Cerebellar cortex (tissue), 1 donor: ENCODE data around the gene NSUN3.
"Not testable (repeated sequence)": the region's sequence is repeated elsewhere in the genome, so short reads cannot be mapped to it uniquely, and the experiment has no call there.

Source experiments
- DNase-seq: peaks from one replicate; pipeline ENCODE4 v3.0.0-alpha.2; 2015; ENCODE audit warnings: low spot score

The NSUN3 gene

DNA sequence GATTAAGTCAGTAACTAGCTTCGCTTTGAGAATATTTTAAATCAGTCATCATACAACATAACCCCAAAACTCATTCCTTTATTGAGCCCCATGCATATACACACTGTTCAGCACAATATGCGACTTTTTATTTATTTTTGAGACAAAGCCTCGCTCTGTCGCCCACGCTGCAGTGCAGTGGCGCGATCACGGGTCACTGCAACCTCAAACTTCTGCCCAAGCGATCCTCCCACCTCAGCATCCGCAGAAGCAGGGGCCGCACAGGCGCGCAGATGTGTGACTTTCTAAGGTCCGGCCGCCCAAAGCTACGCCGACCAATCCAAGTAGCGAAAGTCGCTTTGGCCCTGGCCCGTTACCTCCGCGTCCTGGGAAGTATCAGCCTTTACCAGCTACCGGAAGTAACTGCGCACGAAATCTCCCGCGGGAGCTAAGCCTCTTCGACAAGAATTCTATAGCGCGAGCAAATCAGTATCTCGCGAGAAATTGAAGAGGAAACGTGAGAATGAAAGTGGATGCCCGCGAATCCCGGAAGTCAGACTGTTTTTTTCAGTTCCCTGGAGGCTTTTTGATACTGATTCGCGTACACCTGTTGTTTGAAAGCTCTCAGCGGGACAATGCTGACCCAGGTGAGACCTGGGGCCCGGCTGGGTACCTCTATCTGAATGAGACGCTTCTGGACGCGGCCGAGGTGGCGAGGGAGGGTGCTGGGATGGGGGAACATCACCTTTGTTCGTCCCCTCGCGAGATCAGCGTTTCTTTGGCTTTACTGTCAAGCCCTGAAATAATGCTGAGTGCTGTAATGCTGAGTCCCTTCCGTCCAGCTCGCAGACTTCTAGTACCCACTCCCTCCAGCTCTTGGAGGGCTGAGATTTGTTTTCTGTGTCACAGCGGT, at the start of gene NSUN3, which contains the start of gene DHFR2:
Gene NSUN3, plus strand, starts transcription at position 549 of the 892 bp plus-strand sequence. Its CDS starts 66 bp downstream, at position 615.
Gene DHFR2, minus strand, starts transcription at position 404 of the 892 bp plus-strand sequence. CDS start 1,405 bp downstream, outside the sequence.
- DNase-seq: peak; percentile 96

GRCh38 chr3:94015025-94015424, 47.8 kb upstream of the NSUN3 start:
- DNase-seq: no peak

DNA sequence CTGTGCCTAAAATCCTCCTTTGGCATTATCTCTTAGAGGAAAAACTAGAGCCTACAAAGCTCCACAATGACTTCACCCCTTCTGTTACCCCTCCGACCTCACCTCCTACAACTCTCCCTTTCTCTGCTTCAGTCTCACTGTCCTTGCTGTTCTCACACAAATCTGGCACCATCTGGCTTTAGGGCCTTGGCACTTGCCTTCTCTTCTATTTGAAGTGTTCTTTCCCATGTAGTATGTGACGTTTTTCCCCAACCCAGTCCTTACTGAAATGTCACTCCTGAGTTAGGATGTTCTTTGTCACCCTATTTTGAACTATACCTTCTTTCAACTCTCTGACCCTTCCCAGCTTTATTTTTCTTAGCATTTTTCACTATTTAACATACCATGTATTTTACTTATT, 43.2 kb upstream of the NSUN3 start:
- no peak for DNase-seq

DNA sequence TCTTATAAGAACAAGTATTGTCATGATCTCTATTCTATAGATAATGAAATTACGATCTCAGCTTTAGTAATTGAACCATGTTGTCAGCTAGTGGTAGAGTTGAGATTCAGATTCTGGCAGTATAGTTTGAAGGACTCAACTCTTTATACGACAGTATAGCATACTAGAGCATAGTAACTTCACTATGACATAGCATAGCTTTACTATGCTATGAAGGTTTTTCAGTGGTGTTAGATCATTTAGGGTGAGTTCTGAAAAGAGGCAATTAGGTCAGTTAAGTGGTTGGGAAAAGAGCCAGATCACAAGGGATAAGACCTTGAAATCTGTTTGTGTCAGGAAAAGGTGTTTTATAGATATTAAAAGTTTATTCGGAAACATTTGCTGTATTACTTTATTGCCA, 42.6 kb upstream of the NSUN3 start:
- no peak for DNase-seq

- DNase-seq: no peak
Observed at GRCh38 chr3:94024385-94024784, 38.5 kb upstream of the NSUN3 start.

- DNase-seq: no peak
Observed at GRCh38 chr3:94026623-94027022, 36.2 kb upstream of the NSUN3 start.

GRCh38 chr3:94028093-94028837, 34.6 kb upstream of the NSUN3 start, which contains the start of gene STX19:
TSS of gene STX19 (minus strand) at chr3:94028597. CDS start at chr3:94015269, 13,328 bp downstream.
- DNase-seq: no peak

GRCh38 chr3:94036909-94037507, 25.9 kb upstream of the NSUN3 start:
- peak; percentile 20 for DNase-seq

DNA sequence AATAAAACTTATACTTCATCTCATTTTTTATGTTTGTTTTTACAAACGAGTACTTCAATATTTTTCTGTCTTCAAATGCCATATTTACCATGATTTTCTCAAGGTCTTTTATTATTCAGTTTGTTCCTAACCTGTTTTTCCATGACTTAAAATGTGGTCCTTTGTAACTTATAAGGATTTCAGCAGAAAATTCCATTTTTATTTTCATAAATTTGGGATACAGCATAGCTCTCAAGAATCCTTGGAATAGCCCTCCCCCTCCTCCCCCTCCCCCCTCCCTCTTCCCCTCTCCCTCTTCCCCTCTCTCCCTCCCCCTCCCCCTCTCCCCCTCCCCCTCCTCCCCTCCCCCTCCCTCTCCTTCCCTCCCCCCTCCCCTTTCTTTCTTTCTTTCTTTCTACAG, 19.6 kb upstream of the NSUN3 start:
- DNase-seq: no peak

DNA sequence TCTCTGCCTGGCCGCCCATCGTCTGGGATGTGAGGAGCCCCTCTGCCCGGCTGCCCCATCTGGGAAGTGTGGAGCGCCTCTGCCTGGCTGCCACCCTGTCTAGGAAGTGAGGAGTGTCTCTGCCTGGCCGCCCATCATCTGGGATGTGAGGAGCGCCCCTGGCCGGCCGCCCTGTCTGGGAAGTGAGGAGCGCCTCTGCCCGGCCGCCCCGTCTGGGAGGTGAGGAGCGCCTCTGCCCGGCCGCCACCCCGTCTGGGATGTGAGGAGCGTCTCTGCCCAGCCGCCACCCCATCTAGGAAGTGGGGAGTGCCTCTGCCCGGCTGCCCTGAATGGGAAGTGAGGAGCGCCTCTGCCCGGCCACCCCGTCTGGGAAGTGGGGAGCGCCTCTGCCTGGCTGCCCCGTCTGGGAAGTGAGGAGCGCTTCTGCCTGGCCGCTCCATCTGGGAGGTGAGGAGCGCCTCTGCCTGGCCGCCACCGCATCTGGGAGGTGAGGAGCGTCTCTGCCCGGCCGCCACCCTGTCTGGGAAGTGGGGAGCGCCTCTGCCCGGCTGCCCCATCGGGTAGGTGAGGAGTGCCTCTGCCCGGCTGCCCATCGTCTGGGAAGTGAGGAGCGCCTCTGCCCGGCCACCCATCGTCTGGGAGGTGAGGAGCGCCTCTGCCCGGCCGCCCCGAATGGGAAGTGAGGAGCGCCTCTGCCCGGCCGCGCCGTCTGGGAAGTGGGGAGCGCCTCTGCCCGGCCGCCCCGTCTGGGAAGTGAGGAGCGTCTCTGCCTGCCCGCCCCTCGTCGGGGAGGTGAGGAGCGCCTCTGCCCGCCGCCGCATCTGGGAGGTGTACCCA, 18.5 kb upstream of the NSUN3 start:
- not testable (repeated sequence) for DNase-seq

DNA sequence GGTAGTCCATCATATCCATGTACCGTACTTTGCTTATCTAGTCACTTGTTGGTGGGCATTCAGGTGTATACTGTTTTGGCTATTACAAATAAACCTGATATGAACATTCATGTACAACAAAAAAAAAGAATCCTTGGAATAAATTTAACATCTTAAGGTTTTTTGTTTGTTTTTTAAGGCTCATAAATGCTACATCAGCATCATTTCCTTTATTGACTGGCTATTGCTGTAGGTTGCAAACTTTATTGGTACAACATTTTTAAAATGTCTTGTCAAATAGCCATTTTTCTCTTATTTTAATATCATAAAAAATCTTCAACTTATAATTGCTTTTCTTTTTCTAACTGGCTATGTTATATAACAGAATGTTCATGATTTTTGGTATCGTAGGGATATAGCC, 16.3 kb upstream of the NSUN3 start:
- no peak for DNase-seq

DNA sequence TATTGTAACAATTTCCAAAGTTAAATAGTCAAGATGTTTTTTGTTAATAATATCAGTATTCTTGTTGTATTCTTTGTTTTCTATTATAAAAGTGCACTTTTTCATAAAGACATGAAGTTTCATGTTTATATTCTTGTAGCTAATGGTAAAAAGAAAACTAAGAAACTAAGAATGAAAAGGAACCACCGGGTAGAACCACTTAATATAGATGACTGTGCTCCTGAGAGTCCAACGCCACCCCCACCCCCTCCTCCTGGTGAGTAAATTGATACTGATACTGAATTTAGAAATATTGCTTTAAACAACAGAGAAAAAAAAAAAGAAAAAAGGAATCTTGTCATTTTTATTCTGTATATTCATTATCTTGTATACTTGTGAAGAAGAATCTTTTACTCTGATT, 13.6 kb upstream of the NSUN3 start:
- DNase-seq: no peak

DNA sequence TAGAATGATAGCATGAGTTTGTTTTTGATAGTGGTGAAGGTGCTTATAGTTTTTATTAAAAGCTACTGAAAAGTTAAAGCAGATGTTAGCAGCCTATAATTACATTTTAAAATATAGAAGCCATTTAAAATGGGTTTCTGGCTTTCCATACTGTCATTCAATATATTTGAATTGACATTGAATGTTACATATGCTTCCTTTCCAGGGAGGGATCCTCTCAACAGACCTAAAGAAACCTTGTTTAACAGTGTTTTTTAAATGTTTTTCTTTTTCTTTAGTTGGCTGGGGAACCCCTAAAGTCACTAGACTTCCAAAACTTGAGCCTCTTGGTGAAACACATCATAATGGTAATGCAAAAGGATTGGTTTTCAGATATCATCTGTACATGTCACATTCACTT, 12.3 kb upstream of the NSUN3 start:
- DNase-seq: no peak

- DNase-seq: no peak
Observed at GRCh38 chr3:94061297-94061696, 1.6 kb upstream of the NSUN3 start.

- DNase-seq: no peak
Observed at GRCh38 chr3:94063496-94064119, 747 bp downstream of the NSUN3 start.

- DNase-seq: no peak
Observed at GRCh38 chr3:94064243-94064860, 1.5 kb downstream of the NSUN3 start.

DNA sequence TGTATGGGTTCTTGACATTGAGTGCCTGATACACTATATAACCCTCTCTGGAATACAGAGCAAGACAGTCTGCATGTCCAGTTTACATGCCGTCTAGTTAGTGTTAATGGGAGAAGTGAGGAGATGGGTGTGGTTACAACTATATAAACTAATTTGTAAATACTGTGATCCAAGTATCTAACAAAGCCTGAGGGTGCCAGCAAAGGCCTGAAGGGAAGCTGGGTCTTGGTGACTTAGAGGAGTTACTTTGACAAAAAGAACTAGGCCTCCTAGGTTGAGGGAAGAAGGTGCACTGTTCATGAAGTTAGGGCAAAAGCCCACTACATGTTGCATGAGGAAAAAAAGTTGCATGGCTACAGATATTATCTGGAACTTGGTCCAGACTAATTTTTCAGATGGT, 2.3 kb downstream of the NSUN3 start:
- DNase-seq: no peak

DNA sequence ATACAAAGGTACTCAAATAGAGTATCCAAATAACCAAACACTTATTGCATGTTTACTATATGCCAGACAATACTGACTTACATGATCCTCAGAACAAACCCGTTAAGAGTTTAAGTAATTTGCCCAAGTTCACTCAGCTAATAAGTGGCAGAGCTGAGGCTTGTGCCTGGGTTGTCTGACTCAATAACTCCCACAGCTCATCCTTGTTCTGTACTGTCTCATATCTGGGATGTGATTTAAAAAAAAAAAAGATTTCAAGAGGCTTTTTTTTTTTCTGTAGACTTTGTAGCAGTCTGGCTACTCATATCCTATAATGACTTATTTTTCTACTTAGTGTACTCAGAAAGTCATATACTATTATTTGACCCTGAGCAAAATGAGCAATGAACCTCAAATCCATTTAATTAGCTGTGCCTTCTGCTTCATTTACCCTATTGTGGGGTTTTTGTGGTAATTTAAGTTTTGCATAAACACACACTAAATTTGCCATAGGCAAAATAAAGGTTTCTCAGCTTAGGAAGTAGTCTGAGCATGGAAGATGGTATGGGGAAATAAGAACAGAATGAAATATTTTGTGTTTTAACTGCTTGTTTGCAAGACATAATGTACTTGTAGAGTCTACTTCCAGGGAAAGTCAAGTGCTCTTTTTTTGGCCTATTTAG, 3.1 kb downstream of the NSUN3 start:
- DNase-seq: no peak

GRCh38 chr3:94066506-94067500, 3.9 kb downstream of the NSUN3 start:
- no peak for DNase-seq
